IMR-90 (cell line): ENCODE results near the gene ZNHIT6.

ENCODE experiments used
- CEBPB ChIP-seq: IDR thresholded peaks from 2 replicates; pipeline ENCODE4 v1.6.1; 2012; ENCODE audit warnings: low read depth, low read length, improper control_type of control experiment
- CTCF ChIP-seq: conservative IDR thresholded peaks from 2 replicates; pipeline ENCODE4 v1.5.1; 2012; ENCODE audit warnings: mild to moderate bottlenecking, low read depth, low read length, improper control_type of control experiment
- FOS ChIP-seq: fragments of 150-350 bp; IDR thresholded peaks from 2 replicates; pipeline ENCODE4 v1.6.1; 2016; ENCODE audit warnings: low read depth, low read length
- MAZ ChIP-seq: IDR thresholded peaks from 2 replicates; pipeline ENCODE4 v1.6.1; 2012; ENCODE audit warnings: low read depth, mild to moderate bottlenecking, low read length, improper control_type of control experiment, moderate library complexity, borderline replicate concordance
- POLR2A ChIP-seq: IDR thresholded peaks from 2 replicates; pipeline ENCODE4 v1.6.1; 2012; ENCODE audit warnings: mild to moderate bottlenecking, low read depth, low read length
- RCOR1 ChIP-seq: IDR thresholded peaks from 2 replicates; pipeline ENCODE4 v1.6.1; 2012; ENCODE audit warnings: mild to moderate bottlenecking, low read length, improper control_type of control experiment; ENCODE audit not compliant: insufficient replicate concordance
- SMC3 ChIP-seq: fragments of 150-350 bp; IDR thresholded peaks from 2 replicates; pipeline ENCODE4 v1.6.1; 2016; ENCODE audit warnings: low read depth, mild to moderate bottlenecking, antibody characterized with exemption, low read length, moderate library complexity
- USF2 ChIP-seq: fragments of 150-350 bp; IDR thresholded peaks from 2 replicates; pipeline ENCODE4 v1.6.1; 2017; ENCODE audit warnings: mild to moderate bottlenecking, antibody characterized with exemption, low read length, low read depth

GRCh38 chr1:85626818-85627217 is 81.4 kb downstream of the ZNHIT6 start:
- TF ChIP-seq MAZ (no peak), CTCF (no peak), CEBPB (no peak), FOS (no peak), RCOR1 (no peak), SMC3 (no peak), POLR2A (no peak), USF2 (no peak)
